Measurements from ENCODE around the gene CCNL2.
A peak's percentile ranks its signal among the peaks of the same experiment; 100 is the strongest.
"Not testable (repeated sequence)": the region's sequence is repeated elsewhere in the genome, so short reads cannot be mapped to it uniquely, and the experiment has no call there.

Gene CCNL2

DNA sequence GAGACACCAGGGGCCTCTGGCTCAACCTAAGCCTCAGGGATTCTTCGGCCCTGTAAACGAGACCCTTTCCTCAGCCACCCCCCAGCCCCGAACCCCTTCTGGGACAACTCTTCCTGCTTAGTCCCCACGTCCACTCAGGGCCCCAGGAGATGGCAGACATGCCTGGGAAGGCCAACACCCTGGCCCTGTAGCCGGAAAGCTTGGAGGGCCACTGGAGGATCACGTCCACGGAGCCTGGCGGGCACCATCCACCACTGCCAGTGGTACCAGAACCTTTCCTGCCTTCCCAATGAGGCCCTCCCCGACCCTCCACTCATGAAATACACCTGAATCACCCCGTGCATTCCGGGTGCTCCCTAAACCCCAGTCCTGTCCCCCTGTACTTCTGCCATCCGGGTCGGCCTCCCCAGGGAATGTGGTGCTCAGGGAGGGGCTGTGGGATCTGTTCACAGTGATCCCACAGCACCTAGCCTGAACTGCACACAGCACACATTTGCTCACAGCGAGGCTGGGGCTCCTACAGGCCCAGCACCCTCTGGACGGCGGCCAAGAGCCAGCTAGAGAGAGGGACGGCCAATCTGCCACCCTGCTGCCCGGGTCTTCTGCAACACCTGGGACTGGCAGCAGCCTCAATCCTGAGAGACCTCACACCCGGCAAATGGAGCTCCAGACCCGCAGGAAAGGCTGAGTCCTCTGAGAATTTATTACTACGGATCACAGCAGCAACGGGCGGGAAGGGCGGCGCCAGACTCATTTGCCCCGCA, 25.9 kb downstream of the CCNL2 start:
- peaks cover 23% of the 10 kb centered on the region for H3K4me1 ChIP-seq (ENCODE audit: insufficient read depth, low read length)
- no peaks in the 10 kb centered on the region for H3K27me3 ChIP-seq (ENCODE audit: control insufficient read depth in 1 of 2, insufficient read depth in 2 of 2, low read length in 2 of 2)
- no peak overlapping the region for H3K27ac ChIP-seq (ENCODE audit: low read depth, low read length)
- no peaks in the 10 kb centered on the region for H3K9me3 ChIP-seq (ENCODE audit: low read length)
- no peak overlapping the region for H3K4me3 ChIP-seq (ENCODE audit: low read depth in 1 of 2, low read length in 2 of 2)
- no peak overlapping the region for H3K9ac ChIP-seq (ENCODE audit: low read length)
- peaks cover 14% of the 10 kb centered on the region for H3K36me3 ChIP-seq (ENCODE audit: insufficient read depth, low read length)

DNA sequence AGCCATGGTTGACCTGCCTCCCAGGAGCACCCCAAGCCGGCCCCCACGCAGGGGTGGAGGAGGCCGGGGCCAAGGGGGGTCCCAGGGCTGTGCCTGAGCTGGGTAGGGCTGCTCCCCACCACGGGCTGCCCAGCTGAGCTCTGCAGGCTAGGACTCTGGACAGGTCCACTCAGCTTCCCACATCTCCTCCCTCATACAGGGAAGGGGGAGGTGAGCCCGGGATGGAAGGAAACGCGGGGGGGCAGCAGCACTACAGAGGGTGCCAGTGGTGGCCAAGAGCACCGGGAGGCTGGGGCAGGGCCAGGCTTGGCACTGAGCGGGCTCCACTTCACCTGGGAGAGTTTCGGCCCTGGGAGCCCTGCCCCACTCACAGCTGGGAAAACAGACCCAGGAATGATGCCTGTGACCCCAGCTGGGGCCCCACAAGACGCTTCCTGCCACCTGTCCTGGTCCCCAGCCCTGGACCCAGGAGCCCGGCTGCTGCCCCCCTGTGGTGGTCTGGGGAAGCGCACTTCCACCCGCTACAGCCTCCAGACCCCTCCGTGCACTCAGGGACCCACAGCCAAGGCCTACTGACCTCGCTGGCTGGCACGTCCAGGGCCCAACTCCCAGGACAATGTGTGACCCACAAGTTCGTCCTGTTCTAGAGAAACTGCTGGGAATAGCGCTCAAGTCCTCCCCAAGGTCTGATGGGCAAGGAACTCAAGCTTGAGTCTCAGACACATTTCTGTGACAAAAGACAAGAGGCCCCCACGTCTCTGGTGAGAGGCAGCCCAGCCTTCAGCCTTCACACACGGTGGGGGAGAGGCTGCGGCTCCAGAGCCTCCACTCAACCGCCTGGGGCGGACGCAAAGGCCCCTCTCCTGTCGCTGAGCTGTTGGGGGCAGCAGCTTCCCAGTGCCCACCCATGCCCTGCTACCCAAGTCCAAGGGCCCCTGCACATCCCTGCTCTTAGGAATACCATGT, 27.1 kb downstream of the CCNL2 start:
- Histone ChIP-seq H3K27me3 (ENCODE audit: control insufficient read depth in 1 of 2, insufficient read depth in 2 of 2, low read length in 2 of 2) (no peaks in the 10 kb centered on the region), H3K9me3 (ENCODE audit: low read length) (no peaks in the 10 kb centered on the region), H3K9ac (ENCODE audit: low read length) (no peak overlapping the region), H3K36me3 (ENCODE audit: insufficient read depth, low read length) (peaks cover 14% of the 10 kb centered on the region), H3K27ac (ENCODE audit: low read depth, low read length) (no peak overlapping the region), H3K4me3 (ENCODE audit: low read depth in 1 of 2, low read length in 2 of 2) (no peak overlapping the region), H3K4me1 (ENCODE audit: insufficient read depth, low read length) (peaks cover 23% of the 10 kb centered on the region)

DNA sequence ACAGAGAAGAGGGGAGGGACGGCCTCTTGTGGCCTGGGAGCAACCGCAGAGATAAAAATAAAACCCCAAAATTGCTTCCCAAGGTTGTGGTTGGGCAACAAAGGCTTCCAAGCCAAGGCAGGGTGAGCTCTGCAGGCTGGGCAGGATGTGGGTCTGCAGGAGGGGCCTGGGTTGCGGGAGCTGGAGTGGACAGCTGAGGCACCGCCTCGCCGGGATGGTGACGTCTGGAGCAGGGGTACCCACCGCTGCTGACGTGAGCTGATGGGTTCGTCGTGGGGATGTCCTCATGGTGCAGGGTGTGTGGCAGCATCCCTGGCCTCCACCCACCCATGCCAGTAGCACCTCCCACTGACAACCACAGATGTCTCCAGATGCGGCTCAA, 27.8 kb downstream of the CCNL2 start:
- Histone ChIP-seq H3K9me3 (ENCODE audit: low read length) (no peaks in the 10 kb centered on the region), H3K4me1 (ENCODE audit: insufficient read depth, low read length) (peaks cover 23% of the 10 kb centered on the region), H3K36me3 (ENCODE audit: insufficient read depth, low read length) (peaks cover 14% of the 10 kb centered on the region), H3K27me3 (ENCODE audit: control insufficient read depth in 1 of 2, insufficient read depth in 2 of 2, low read length in 2 of 2) (no peaks in the 10 kb centered on the region), H3K9ac (ENCODE audit: low read length) (no peak overlapping the region), H3K27ac (ENCODE audit: low read depth, low read length) (no peak overlapping the region), H3K4me3 (ENCODE audit: low read depth in 1 of 2, low read length in 2 of 2) (no peak overlapping the region)

DNA sequence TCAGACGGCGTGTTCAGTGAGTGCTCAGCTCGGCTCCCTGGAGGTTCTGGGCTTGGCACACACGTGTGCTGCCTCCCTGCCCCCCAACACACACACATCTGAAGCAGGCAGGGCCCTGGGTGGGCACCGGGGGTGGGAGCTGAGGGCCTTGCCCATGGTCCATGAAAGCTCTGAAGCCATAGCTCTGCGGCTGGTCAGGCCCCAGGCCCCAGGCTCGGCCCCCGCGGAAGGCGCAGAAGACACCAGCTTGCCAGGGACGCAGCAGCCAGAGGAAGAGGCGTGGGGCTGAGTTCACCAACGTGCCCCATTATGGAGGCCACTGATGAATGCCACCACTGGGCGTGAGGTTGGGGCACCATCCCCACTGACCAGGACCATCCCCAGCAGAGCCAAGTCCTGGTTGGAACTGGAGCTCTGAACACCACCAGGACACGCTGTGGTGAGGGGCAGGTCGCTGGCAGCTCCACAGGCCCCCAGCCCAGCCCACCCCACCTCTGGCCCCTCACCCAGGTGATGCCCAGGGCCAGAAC, 28.3 kb downstream of the CCNL2 start:
- Histone ChIP-seq H3K36me3 (ENCODE audit: insufficient read depth, low read length) (peaks cover 14% of the 10 kb centered on the region), H3K4me3 (ENCODE audit: low read depth in 1 of 2, low read length in 2 of 2) (no peak overlapping the region), H3K9me3 (ENCODE audit: low read length) (no peaks in the 10 kb centered on the region), H3K4me1 (ENCODE audit: insufficient read depth, low read length) (peaks cover 19% of the 10 kb centered on the region), H3K9ac (ENCODE audit: low read length) (no peak overlapping the region), H3K27me3 (ENCODE audit: control insufficient read depth in 1 of 2, insufficient read depth in 2 of 2, low read length in 2 of 2) (no peaks in the 10 kb centered on the region), H3K27ac (ENCODE audit: low read depth, low read length) (no peak overlapping the region)

DNA sequence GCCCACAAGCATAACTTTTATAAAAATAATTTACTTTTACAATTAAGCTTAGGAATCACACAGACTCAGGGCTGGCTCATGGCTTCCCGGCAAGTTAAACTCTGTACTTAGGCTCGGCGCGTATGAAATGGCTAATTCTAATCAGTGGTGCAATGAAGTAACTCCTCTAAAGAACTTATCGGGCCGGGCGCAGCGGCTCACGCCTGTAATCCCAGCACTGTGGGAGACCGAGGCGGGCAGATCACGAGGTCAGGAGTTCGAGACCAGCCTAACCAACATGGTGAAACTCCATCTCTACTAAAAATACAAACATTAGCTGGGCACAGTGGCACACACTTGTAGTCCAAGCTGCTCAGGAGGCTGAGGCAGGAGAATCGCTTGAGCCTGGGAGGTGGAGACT, 29.0 kb downstream of the CCNL2 start:
- H3K9me3 ChIP-seq (ENCODE audit: low read length); H3K4me3 ChIP-seq (ENCODE audit: low read depth in 1 of 2, low read length in 2 of 2); H3K9ac ChIP-seq (ENCODE audit: low read length); H3K27me3 ChIP-seq (ENCODE audit: control insufficient read depth in 1 of 2, insufficient read depth in 2 of 2, low read length in 2 of 2); H3K27ac ChIP-seq (ENCODE audit: low read depth, low read length): not testable (repeated sequence)
- Histone ChIP-seq H3K4me1 (ENCODE audit: insufficient read depth, low read length) (peaks cover 19% of the 10 kb centered on the region), H3K36me3 (ENCODE audit: insufficient read depth, low read length) (peaks cover 14% of the 10 kb centered on the region)

DNA sequence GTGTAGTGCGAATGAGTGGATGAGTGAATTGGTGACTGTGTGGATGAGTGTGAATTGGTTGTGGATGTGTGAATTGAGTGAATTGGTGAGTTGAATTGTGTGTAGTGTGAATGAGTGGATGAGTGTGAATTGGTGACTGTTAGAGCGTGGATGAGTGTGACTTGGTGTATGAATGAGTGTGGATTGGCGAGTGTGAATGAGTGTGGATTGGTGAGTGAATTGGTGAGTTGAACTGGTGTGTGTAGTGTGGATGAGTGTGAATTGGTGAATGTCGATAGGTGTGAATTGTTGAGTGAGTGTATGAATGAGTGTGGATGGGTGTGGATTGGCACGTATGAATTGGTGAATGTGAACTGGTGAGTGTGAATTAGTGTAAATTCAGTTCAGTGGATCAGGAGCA, 31.8 kb downstream of the CCNL2 start:
- Histone ChIP-seq H3K27ac (ENCODE audit: low read depth, low read length) (no peak overlapping the region), H3K9ac (ENCODE audit: low read length) (no peak overlapping the region), H3K4me1 (ENCODE audit: insufficient read depth, low read length) (peaks cover 10% of the 10 kb centered on the region), H3K9me3 (ENCODE audit: low read length) (no peaks in the 10 kb centered on the region), H3K27me3 (ENCODE audit: control insufficient read depth in 1 of 2, insufficient read depth in 2 of 2, low read length in 2 of 2) (no peaks in the 10 kb centered on the region), H3K4me3 (ENCODE audit: low read depth in 1 of 2, low read length in 2 of 2) (no peak overlapping the region), H3K36me3 (ENCODE audit: insufficient read depth, low read length) (no peaks in the 10 kb centered on the region)

DNA sequence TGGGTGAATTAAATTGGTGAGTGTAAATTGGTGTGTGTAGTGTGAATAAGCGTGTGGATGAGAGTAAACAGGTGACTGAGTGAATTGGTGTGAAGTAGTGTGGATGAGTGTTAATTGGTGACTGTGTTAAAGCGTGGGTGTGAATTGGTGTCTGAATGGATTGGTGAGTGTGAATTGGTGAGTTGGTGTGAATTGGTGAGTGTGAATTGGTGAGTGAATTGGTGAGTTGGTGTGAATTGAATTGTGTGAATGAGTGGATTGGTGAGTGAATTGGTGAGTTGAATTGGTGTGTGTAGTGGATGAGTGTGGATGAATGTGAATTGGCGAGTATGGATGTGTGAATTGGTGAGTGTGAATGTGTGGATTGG, 32.5 kb downstream of the CCNL2 start:
- no peaks in the 10 kb centered on the region for H3K36me3 ChIP-seq (ENCODE audit: insufficient read depth, low read length)
- no peak overlapping the region for H3K4me3 ChIP-seq (ENCODE audit: low read depth in 1 of 2, low read length in 2 of 2)
- peaks cover 10% of the 10 kb centered on the region for H3K4me1 ChIP-seq (ENCODE audit: insufficient read depth, low read length)
- H3K27me3 ChIP-seq (ENCODE audit: control insufficient read depth in 1 of 2, insufficient read depth in 2 of 2, low read length in 2 of 2), result no peaks in the 10 kb centered on the region
- H3K9me3 ChIP-seq (ENCODE audit: low read length), result no peaks in the 10 kb centered on the region
- no peak overlapping the region for H3K9ac ChIP-seq (ENCODE audit: low read length)
- no peak overlapping the region for H3K27ac ChIP-seq (ENCODE audit: low read depth, low read length)

DNA sequence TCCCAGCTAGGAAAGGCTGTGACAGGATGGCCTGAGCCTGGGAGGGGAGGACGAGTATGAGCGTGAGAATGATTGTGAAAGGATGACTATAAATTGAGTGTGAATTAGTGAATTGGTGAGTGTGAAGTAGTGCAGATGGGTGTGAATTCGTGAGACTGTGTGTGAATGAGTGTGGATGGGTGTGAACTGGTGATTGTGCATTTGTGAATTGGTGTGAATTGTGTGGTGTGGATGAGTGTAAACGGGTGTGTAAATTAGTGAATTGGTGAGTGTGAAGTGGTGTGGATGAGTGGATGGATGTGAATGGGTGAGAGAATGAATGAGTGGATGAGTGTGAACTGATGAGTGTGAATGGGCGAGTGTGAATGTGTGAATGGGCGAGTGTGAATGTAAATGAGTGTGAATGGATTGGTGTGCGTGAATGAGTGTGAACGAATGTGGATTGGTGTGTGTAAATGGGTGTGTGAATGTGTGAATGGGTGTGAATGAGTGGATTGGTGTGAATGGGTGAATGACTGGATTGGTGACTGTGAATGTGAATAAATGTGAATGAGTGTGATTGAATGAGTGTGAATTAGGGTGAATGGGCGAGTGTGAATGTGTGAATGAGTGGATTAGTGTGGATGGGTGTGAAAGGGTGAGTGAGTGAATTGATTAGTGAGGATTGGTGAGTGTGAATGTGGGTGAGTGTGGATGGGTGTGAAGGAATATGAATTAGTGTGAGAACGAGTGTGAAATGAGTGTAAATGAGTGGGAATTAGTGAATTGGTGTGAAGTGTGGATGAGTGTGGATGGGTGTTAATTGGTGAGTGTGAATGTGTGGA, 33.0 kb downstream of the CCNL2 start:
- Histone ChIP-seq H3K4me1 (ENCODE audit: insufficient read depth, low read length) (peaks cover 12% of the 10 kb centered on the region), H3K36me3 (ENCODE audit: insufficient read depth, low read length) (no peaks in the 10 kb centered on the region), H3K27ac (ENCODE audit: low read depth, low read length) (no peak overlapping the region)

DNA sequence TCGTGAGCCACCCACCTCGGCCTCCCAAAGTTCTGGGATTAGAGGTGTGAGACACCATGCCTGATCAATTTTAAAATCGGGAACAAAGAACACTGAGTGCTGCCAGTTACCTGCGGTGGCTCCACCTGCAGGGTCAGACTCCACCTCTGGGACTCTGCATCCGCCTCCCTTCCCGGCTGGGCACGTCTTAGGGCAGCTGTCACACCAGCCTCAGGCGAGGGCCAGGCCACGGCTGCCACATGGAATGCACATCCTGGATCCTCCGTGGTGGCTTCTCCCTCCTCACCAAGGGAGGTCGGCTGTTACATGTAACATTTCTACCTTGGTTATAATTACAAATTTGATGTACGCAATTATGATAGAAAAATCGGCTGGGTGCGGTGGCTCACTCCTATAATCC, 34.9 kb downstream of the CCNL2 start:
- Histone ChIP-seq H3K9me3 (ENCODE audit: low read length) (no peaks in the 10 kb centered on the region), H3K4me3 (ENCODE audit: low read depth in 1 of 2, low read length in 2 of 2) (no peak overlapping the region), H3K27ac (ENCODE audit: low read depth, low read length) (no peak overlapping the region), H3K9ac (ENCODE audit: low read length) (no peak overlapping the region), H3K27me3 (ENCODE audit: control insufficient read depth in 1 of 2, insufficient read depth in 2 of 2, low read length in 2 of 2) (no peaks in the 10 kb centered on the region), H3K4me1 (ENCODE audit: insufficient read depth, low read length) (peaks cover 28% of the 10 kb centered on the region), H3K36me3 (ENCODE audit: insufficient read depth, low read length) (no peaks in the 10 kb centered on the region)

More for the DNA sequence above, 33.0 kb downstream of the CCNL2 start:
- Histone ChIP-seq H3K27me3 (ENCODE audit: control insufficient read depth in 1 of 2, insufficient read depth in 2 of 2, low read length in 2 of 2) (no peaks in the 10 kb centered on the region), H3K4me3 (ENCODE audit: low read depth in 1 of 2, low read length in 2 of 2) (no peak overlapping the region), H3K9me3 (ENCODE audit: low read length) (no peaks in the 10 kb centered on the region), H3K9ac (ENCODE audit: low read length) (no peak overlapping the region)

DNA sequence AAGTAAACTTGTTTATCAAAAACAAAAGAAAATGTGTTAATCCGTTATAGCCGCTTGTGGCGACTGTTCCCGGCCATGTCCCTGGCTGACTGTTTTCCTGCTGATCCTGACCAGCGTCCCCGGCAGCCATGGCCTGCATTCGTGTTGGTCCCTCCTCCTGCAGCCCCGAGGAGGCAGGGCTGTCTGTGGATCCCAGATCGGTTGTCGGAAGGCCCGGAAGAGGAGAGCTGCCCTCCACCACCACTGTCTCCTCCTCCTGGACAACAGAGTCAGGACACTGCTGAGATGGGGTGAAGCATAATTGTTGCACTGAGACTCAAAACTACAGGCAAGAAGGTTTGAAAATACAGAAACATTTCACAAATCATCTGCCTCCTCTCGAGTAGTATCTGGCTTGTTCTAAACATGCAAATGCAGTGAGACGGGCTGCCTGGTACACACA, 37.1 kb downstream of the CCNL2 start:
- H3K4me3 ChIP-seq (ENCODE audit: low read depth in 1 of 2, low read length in 2 of 2), result no peak overlapping the region
- H3K27ac ChIP-seq (ENCODE audit: low read depth, low read length), result peak overlapping the region; percentile 43
- H3K4me1 ChIP-seq (ENCODE audit: insufficient read depth, low read length), result peaks cover 36% of the 10 kb centered on the region
- no peaks in the 10 kb centered on the region for H3K9me3 ChIP-seq (ENCODE audit: low read length)
- no peak overlapping the region for H3K9ac ChIP-seq (ENCODE audit: low read length)
- H3K36me3 ChIP-seq (ENCODE audit: insufficient read depth, low read length), result no peaks in the 10 kb centered on the region
- H3K27me3 ChIP-seq (ENCODE audit: control insufficient read depth in 1 of 2, insufficient read depth in 2 of 2, low read length in 2 of 2), result peaks cover 0 to 4% of the 10 kb centered on the region in 2 donors
